DMS153 treated with DMSO at 0.1 percent for 48 hours (cell line): ENCODE results near the gene CERS1.
"Not testable (repeated sequence)": the region's sequence is repeated elsewhere in the genome, so short reads cannot be mapped to it uniquely, and the experiment has no call there.

ENCODE experiments used
- DNase-seq: peaks from one replicate; lab custom pipeline; 2025; ENCODE audit not compliant: unreplicated experiment; lab: John Stamatoyannopoulos, UW

The CERS1 gene

GRCh38 chr19:18919900-18920214, 23.9 kb upstream of the CERS1 start:
- DNase-seq, result no peak

- DNase-seq, result peak; percentile 98
Observed at GRCh38 chr19:18919086-18919899, 23.3 kb upstream of the CERS1 start, which contains the start of the genes COPE and DDX49. COPE (minus strand) TSS chr19:18919387; CDS start chr19:18919348, 39 bp downstream. DDX49 (plus strand) TSS chr19:18919715; CDS start chr19:18919742, 27 bp downstream.

DNA sequence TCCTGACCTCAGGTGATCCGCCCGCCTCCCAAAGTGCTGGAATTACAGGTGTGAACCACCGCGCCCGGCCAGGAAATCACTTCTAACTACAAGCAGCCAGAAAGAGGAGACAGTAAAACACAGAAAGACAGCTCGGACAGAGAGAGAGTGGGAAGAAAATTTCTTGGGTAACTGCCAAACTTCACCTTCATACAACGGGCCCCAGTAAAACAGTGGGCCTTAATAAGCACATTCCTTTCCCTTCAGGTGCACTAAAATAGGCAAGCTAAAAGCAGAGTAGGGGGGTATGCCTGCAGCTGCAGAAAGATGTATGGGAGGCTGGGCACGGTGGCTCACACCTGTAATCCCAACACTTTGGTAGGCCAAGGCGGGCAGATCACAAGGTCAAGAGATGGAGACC, 21.6 kb upstream of the CERS1 start:
- not testable (repeated sequence) for DNase-seq

- DNase-seq, result no peak
Observed at GRCh38 chr19:18915639-18916038, 19.7 kb upstream of the CERS1 start.

DNA sequence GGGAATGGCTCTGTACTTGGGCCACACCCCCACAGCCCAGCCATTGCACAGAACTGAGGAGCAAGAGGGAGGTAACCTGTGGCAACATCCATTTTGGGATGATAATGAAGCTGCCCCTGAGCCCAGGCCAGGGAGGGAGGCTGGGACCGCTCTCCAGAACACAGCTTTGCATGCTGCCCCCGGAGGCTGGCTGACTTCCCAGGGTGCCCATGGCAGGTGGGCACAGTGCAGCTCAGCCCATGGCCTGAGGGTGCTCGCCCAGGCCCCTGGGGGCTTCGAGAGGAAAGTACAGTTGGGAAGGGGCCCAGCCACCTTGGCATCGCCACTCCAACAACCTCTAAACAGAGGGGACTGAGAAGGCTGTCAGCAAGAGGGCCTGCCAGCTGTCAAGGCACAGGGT, 17.5 kb upstream of the CERS1 start:
- DNase-seq, result no peak

GRCh38 chr19:18912933-18913332, 17.0 kb upstream of the CERS1 start:
- no peak for DNase-seq

GRCh38 chr19:18910801-18911436, 15.0 kb upstream of the CERS1 start:
- no peak for DNase-seq

DNA sequence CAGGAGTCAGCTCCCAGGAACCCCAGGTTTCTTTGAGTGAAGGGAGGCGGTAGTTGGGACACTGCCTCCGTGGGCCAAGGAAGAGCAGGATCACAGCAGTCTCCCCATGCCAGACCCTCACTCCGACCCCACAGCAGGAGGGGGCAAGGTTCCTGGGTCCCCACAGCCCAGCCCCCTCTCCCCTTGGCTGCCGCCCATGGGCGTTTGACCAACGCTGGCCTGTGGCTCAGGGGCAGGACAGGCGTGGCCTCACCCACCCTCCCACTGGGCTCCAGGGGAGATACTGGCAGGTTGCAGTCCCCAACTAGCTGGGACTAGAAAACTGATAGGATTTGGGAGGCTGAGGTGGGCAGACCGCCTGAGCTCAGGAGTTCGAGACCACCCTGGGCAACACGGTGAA, 14.1 kb upstream of the CERS1 start:
- DNase-seq, result no peak

DNA sequence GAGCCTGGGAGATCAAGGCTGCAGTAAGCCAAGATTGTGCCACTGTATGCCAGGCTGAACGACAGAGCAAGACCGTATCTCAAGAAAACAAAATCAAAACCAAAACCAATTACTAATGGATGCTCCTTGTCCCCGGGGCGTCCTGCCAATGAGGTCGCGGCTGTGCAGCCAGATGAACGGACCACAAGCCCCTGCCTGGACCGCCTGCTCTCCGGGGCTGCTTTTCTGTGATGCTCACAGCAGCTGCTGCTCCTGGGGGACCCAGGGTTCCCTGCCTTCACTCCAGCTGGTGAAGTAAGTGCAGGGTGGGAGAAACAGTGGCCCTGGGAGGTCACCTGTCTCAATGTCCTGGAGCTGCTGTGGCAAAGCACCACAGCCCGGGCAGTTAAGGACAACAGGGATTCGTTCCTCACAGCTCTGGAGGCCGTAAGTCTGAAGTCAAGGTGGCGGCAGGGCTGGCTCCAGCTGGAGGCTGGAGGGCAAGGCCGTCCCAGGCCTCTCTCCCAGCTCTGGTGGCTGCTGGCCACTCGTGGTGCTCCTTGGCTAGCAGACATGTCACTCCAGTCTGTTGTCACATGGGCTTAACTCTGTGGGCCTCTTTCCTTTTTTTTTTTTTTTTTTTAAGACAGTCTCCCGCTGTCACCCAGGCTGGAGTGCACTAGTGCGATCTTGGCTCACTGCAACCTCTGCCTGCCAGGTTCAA, 13.1 kb upstream of the CERS1 start:
- no peak for DNase-seq

DNA sequence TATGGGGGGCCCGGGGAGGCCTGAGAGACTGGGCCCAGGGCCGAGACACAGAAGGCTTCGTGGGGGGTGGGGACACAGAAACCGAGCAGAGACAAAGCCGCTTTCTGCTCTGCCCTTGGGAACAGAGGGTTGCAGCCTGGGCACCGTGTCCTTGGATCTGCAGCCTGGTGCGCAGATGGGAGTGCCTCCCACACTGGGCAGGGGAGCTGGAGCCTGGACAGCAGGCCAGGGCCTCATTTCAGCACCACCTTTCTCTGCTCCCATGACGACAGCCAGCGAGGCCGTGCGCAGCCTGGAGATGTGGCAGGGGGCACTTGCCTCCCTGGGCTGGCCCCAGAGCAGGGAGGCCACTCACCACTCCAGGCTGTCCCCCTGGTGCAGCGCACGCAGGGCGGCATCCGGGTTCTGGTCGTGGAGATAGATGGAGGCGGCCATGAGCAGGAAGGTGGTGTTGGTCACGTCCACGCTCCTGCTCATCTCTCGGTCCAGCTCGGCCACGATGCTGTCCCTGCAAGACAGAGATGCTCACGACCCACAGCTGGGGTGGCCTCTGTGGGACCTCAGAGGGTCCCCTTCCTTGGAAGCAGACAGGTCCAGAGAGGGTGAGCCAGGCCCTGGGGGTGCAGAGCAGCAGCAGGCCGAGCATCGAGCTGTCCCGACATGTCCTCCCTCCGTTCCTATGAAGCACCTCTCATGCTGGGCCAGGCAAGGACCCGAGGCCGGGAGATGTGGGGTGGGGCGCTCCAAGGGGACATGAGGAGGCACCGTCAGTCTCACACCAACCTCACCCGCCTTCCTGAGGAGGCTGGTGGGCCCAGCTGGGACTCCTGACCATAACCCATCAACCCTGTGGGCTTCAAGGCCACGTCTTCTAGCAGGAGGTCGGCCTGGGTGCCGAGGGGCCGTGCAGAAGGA, 10.9 kb upstream of the CERS1 start:
- DNase-seq, result no peak

DNA sequence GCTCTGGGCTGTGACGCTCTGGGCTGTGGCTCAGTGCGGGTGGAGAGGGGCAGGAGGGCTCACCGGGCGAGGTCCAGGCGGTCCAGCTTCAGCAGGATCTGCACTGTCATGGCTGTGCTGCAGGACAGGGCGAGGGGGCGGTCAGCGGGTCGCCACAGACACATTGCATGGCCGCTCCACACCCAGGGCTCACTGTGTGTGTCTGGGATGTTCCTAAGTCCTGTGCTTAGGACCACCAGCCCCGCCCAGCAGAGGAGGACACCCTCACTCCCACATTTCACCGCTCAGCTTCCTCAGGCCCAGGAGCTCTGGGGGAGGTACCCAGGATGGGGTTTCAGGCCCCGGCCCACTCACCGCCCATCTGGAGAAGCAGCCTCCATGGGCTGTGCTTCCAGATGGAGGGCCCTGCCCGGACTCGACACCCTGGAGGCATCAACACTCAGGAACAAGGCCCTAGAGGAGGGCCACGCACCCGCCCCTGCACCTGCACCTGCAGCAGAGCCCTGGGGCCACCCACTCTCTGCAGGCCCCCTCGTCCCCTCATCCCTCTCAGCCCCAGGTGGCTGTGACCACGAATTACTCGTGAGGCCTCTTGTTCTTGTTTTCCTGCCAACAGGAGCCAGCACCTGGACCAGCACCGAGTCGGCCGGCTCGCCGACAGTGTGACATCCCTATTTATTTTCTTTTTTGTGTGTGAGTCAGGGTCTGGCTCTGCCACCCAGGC, 9.7 kb upstream of the CERS1 start:
- no peak for DNase-seq

DNA sequence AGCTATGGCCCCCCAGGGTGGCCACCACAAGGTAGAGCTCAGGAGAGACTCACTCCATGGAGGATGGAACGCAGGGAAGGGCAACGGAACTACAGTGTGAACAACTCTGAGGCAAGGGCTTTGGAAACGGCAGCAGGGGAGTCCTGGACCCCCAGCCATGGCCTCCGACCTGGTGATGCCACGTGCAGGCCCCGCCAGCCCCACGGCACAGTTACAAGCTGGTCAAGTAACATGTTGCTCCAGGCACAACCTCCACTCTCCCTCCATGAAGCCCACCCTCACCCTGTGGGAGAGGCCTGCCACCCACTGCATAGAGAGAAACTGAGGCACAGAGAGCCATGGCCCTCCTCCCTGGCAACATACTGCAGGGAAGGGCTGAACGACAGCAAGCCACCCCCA, 9.1 kb upstream of the CERS1 start:
- no peak for DNase-seq

DNA sequence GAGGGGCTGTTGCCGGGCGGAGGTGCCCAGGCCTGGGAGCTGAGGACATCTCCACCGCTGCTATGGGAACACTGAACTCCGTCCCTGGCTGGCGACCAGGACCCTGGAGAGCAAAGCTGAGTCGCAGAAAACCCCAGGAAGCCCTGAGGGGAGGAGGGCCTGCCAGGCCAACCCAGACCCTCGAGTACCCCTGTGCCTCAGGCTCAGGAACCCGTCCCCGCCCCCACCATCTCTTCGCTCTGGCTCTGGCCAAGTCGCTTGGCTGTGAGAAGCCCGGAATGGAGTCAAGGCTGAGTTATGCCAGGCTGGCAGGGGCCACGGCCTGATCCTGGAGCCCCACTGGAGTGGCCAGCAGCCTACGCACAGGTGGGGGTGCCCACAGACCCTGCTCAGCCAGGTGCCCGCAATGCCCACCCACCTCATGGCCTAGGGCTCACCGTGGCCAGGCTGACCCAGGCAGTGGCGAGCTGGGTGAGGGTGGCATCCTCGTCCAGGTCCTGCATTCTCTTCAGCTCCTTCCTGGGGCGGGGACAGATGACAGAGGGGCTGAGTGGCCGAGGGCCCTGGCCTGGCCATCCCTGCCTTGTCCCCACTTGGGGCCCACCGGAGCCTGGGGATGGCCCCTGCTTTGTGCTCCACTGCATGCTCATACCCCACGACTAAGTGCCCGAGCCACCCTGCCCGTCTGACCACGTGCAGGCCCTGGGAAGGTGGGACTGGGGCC, 8.5 kb upstream of the CERS1 start:
- DNase-seq, result no peak

GRCh38 chr19:18903156-18904037, 7.4 kb upstream of the CERS1 start:
- no peak for DNase-seq

DNA sequence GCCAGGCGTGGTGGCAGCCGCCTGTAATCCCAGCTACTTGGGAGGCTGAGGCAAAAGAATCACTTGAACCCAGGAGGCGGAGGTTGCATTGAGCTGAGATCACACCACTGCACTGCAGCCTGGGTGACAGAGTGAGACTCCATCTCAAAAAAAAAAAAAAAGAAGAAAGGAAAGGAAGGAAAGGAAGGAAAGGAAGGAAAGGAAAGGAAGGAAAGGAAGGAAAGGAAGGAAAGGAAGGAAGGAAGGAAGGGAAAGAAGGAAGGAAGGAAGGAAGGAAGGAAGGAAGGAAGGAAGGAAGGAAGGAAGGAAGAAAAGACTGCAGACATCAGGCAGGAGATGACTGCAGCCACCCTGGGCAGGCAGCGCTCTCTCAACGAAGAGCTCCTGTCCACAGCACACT, 6.6 kb upstream of the CERS1 start:
- DNase-seq, result not testable (repeated sequence)

- no peak for DNase-seq
Observed at GRCh38 chr19:18901491-18901890, 5.5 kb upstream of the CERS1 start.

DNA sequence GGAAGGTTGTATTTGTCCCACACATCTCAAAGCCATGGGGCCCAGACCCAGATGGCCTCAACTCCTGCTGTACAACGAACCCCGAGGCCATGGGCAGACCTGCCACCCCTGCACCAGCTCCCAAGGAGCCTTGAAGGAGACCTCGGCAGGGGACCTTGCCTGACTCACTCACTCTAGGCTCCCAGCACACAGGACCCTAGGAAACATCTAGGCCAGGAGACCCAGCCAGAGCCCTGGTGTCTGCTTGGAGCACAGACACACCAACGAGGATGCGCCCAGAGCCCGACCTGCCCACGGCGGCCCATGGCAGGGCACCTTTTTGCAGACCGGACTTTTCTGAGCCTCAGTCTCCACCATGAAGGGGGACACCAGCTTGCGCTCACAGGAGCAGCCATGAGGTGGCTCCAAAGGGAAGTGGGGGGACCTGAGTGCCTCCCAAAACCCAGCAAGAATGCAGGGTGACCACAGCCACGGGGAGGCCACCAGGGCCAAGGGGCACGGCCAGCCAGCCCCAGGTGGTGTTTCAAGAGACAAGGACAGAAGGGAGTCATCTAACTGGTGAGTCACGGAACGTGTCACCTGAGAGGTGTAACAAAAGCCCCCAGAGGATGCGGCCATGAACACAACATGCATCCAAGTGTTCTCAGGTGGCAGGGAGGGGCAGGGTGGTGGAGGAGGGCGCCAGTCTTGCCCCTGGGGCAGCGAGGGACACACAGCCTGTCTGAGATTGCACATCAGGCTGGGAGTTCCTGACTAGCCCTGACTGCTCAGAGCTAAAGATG, 4.9 kb upstream of the CERS1 start:
- DNase-seq, result no peak
